A673 (cell line): ENCODE results near the gene PRDM4.

Experiments
- EZH2 ChIP-seq: fragments of 200-600 bp; sonication (generic); IDR thresholded peaks from 2 replicates; pipeline ENCODE4 v1.6.1; 2017; ENCODE audit warnings: borderline replicate concordance, low read depth, mild to moderate bottlenecking, mixed read lengths, antibody characterized with exemption, low read length; ENCODE audit not compliant: poor library complexity, severe bottlenecking
- TF ChIP-seq, protein P1 (sequence below): fragments of 300-800, 200-600 bp; sonication (generic); conservative IDR thresholded peaks from 2 replicates; pipeline ENCODE4 v1.5.1; 2017; ENCODE audit warnings: low read depth, mild to moderate bottlenecking, antibody characterized with exemption, low read length, moderate library complexity, mixed read lengths

DNA sequence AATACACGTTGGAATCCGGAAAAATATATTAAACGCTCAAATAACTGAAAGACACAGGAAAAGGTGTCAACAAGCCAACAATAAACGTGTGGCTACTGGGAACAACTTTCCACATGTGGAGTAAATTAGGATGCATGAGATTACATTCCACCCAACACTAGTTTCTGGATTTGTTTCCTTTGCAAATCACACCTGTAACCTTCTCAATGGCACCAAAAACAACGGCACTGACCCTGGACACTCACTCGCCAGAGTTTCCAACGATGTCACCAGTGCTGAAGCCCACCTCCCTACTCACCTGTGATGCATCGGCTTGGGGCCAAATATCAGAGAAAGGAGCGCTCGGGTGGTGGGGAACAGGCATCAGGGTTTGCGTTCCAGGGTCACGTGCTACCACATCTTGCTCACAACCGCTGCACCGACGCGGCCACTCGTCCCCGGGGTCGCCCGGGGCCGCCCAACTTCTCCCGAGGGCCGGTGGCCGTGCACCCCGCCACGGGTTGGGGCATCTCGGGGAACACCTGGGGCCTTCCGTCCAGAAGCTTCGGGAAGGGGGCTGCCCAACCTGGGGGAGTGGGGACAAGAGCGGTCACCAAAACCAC is 629 bp downstream of the PRDM4 start:
- TF ChIP-seq, protein P1, sequence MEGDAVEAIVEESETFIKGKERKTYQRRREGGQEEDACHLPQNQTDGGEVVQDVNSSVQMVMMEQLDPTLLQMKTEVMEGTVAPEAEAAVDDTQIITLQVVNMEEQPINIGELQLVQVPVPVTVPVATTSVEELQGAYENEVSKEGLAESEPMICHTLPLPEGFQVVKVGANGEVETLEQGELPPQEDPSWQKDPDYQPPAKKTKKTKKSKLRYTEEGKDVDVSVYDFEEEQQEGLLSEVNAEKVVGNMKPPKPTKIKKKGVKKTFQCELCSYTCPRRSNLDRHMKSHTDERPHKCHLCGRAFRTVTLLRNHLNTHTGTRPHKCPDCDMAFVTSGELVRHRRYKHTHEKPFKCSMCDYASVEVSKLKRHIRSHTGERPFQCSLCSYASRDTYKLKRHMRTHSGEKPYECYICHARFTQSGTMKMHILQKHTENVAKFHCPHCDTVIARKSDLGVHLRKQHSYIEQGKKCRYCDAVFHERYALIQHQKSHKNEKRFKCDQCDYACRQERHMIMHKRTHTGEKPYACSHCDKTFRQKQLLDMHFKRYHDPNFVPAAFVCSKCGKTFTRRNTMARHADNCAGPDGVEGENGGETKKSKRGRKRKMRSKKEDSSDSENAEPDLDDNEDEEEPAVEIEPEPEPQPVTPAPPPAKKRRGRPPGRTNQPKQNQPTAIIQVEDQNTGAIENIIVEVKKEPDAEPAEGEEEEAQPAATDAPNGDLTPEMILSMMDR: no peak
- no peak for TF ChIP-seq EZH2
